Fibroblast of lung (primary cell): Measurements from ENCODE around the gene PRUNE2. TPM values are rescaled to one million over a fixed set of nuclear protein-coding genes. Genes with fewer than 3 reads are reported as not detected.

Experiments used
- DNase-seq, 2 donors: peaks; one replicate each; pipeline versions ENCODE4 v3.0.0 to v3.0.0-alpha.2; 2010; ENCODE audit warnings: low read depth in 2 of 2
- H2AFZ ChIP-seq: 2 replicates; pipeline ENCODE4 v1.5.1; 2012; ENCODE audit warnings: low read length, control low read depth, inconsistent platforms
- H3K27ac ChIP-seq: 2 replicates; pipeline ENCODE4 v1.5.1; 2011; ENCODE audit warnings: low read length, control low read depth; ENCODE audit not compliant: insufficient read depth
- H3K27me3 ChIP-seq: 2 replicates; pipeline ENCODE4 v1.5.1; 2011; ENCODE audit warnings: mild to moderate bottlenecking, low read length; ENCODE audit not compliant: control insufficient read depth, insufficient read depth
- H3K36me3 ChIP-seq: 2 replicates; pipeline ENCODE4 v1.5.1; 2011; ENCODE audit warnings: low read length; ENCODE audit not compliant: control insufficient read depth, insufficient read depth
- H3K4me1 ChIP-seq: 2 replicates; pipeline ENCODE4 v1.5.1; 2011; ENCODE audit warnings: low read length; ENCODE audit not compliant: control insufficient read depth, insufficient read depth; ENCODE audit errors: extremely low read depth
- H3K4me2 ChIP-seq: 2 replicates; pipeline ENCODE4 v1.5.1; 2011; ENCODE audit warnings: low read length, control low read depth; ENCODE audit not compliant: insufficient read depth; ENCODE audit errors: extremely low read depth
- H3K4me3 ChIP-seq, 4 experiments: fragments of 200-600 bp in 1 of 4; sonication (generic) in 1 of 4; replicated peaks in 1 of 4; 2 replicates each; pipeline ENCODE4 v1.5.1; 2011 to 2016; ENCODE audit warnings: low read length in 4 of 4, low read depth in 3 of 4, mild to moderate bottlenecking in 3 of 4, control low read depth in 2 of 4, inconsistent platforms in 1 of 4, mixed read lengths in 1 of 4; ENCODE audit not compliant: insufficient read depth in 1 of 4; ENCODE audit errors: control extremely low read depth in 1 of 4
- H3K79me2 ChIP-seq: 2 replicates; pipeline ENCODE4 v1.5.1; 2012; ENCODE audit warnings: mild to moderate bottlenecking, low read length, inconsistent platforms; ENCODE audit not compliant: control insufficient read depth, insufficient read depth
- H3K9ac ChIP-seq: 2 replicates; pipeline ENCODE4 v1.5.1; 2011; ENCODE audit warnings: mild to moderate bottlenecking, low read length, control low read depth; ENCODE audit not compliant: insufficient read depth
- H3K9me3 ChIP-seq: 2 replicates; pipeline ENCODE4 v1.5.1; 2012; ENCODE audit warnings: low read depth, low read length; ENCODE audit not compliant: control insufficient read depth, insufficient read depth
- H4K20me1 ChIP-seq: 2 replicates; pipeline ENCODE4 v1.5.1; 2011; ENCODE audit warnings: low read length; ENCODE audit not compliant: control insufficient read depth, insufficient read depth; ENCODE audit errors: extremely low read depth
- EZH2 ChIP-seq: IDR thresholded peaks from 2 replicates; pipeline ENCODE4 v1.5.1; 2012; ENCODE audit warnings: low read length, control low read depth, mild to moderate bottlenecking; ENCODE audit errors: missing control alignments
- polyA plus RNA-seq, 2 donors: library from polyadenylated mRNA; depleted of rRNA in 1 of 2; stranded (reverse) in 1 of 2; unstranded in 1 of 2; fragments of >200 nt; gene quantifications; 2 replicates each; pipeline ENCODE4 v1.2.1, GENCODE V29; 2011 to 2012; ENCODE audit warnings: missing spikeins in 1 of 2
- total RNA-seq: library from RNA; depleted of rRNA; stranded (reverse); fragments of >200 nt; gene quantifications from 2 replicates; pipeline ENCODE4 v1.2.1, GENCODE V29; 2014
- TF ChIP-seq, protein P1 (sequence below), 2 donors: IDR thresholded peaks in 1 of 2; conservative IDR thresholded peaks in 1 of 2; 1 replicate in 1 of 2; 2 replicates in 1 of 2; pipeline ENCODE4 v1.5.1; 2011 to 2012; ENCODE audit warnings: low read length in 2 of 2, control low read depth in 1 of 2, inconsistent platforms in 1 of 2, low read depth in 1 of 2, mild to moderate bottlenecking in 1 of 2

The PRUNE2 gene
- total and polyA plus RNA-seq, 2 donors (not counting 1 experiment from before 2014, with no cell fraction given) = 5.4 to 95.6 TPM

DNA sequence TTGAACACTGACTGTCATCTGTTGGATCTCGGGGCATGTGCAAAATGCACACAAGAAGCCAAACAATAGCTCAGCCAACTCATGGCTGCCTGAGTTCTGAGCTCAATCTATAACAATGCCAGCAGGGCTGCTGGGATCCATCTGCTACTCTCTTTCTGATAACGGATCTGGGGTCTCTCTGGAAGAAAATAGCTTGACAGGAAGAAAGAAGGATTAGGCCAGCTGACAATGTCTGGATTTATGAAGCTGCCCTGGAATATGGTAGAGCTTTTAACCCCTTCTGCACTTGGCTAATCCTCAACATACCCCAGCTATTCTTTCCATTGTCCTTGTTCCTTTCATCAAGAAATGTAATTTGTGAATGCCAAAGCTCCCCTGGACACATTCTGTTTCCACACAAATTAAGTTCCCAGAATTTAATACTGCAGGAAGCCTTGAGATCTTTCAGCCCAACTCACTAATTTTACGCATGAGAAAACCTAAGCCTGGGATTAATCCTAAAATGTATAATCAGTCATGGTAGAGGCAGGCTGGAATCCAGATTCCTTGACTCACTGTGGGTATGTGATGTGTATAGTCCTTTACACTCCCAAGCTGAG lies 204.4 kb downstream of the PRUNE2 start:
- Histone ChIP-seq H3K9me3 (no peaks in the 10 kb centered on the region), H3K4me2 (no peak overlapping the region), H3K4me3 (no peak overlapping the region), H3K27me3 (peaks cover under 1% of the 10 kb centered on the region), H3K27ac (no peak overlapping the region), H4K20me1 (no peaks in the 10 kb centered on the region), H3K36me3 (no peaks in the 10 kb centered on the region), H3K79me2 (no peaks in the 10 kb centered on the region), H2AFZ (no peak overlapping the region), H3K9ac (no peak overlapping the region), H3K4me1 (no peaks in the 10 kb centered on the region)
- peak in 1 of 2 donors; percentile 92 for DNase-seq
- TF ChIP-seq EZH2 = no peak
- TF ChIP-seq, protein P1, sequence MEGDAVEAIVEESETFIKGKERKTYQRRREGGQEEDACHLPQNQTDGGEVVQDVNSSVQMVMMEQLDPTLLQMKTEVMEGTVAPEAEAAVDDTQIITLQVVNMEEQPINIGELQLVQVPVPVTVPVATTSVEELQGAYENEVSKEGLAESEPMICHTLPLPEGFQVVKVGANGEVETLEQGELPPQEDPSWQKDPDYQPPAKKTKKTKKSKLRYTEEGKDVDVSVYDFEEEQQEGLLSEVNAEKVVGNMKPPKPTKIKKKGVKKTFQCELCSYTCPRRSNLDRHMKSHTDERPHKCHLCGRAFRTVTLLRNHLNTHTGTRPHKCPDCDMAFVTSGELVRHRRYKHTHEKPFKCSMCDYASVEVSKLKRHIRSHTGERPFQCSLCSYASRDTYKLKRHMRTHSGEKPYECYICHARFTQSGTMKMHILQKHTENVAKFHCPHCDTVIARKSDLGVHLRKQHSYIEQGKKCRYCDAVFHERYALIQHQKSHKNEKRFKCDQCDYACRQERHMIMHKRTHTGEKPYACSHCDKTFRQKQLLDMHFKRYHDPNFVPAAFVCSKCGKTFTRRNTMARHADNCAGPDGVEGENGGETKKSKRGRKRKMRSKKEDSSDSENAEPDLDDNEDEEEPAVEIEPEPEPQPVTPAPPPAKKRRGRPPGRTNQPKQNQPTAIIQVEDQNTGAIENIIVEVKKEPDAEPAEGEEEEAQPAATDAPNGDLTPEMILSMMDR (conservative IDR thresholded peaks at IDR 0.05 in 1 of 2, IDR thresholded peaks at IDR 0.05 in 1 of 2; ENCODE audit: low read depth in 1 of 2, low read length in 2 of 2) = no peak

DNA sequence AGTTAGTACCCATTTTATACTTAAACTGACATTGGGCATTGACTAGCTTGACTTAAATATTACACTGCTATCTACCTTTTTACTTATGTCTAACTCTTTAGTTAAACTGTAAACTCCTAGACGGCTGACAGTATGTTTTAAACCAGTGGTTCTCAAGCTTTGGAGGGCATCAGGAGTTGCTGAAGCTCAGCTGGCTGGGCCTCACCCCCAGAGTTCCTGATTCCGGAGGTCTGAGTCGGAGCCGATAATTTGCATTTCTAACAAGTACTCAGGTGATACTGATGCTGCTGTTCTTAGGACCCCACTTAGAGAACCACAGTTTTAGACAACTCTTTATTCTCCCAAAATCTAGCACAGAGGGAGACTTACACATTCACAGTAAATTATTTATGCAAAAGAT lies 205.0 kb downstream of the PRUNE2 start:
- H3K79me2 ChIP-seq = no peaks in the 10 kb centered on the region
- no peak overlapping the region for H3K4me3 ChIP-seq
- no peaks in the 10 kb centered on the region for H3K36me3 ChIP-seq
- no peaks in the 10 kb centered on the region for H4K20me1 ChIP-seq
- no peak overlapping the region for H3K9ac ChIP-seq
- H3K4me1 ChIP-seq = no peaks in the 10 kb centered on the region
- H3K4me2 ChIP-seq = no peak overlapping the region
- H3K9me3 ChIP-seq = no peaks in the 10 kb centered on the region
- H2AFZ ChIP-seq = no peak overlapping the region
- TF ChIP-seq, protein P1 (conservative IDR thresholded peaks at IDR 0.05 in 1 of 2, IDR thresholded peaks at IDR 0.05 in 1 of 2; ENCODE audit: low read depth in 1 of 2, low read length in 2 of 2) = no peak
- TF ChIP-seq EZH2 = no peak
- no peak for DNase-seq
- H3K27ac ChIP-seq = no peak overlapping the region
- no peaks in the 10 kb centered on the region for H3K27me3 ChIP-seq

DNA sequence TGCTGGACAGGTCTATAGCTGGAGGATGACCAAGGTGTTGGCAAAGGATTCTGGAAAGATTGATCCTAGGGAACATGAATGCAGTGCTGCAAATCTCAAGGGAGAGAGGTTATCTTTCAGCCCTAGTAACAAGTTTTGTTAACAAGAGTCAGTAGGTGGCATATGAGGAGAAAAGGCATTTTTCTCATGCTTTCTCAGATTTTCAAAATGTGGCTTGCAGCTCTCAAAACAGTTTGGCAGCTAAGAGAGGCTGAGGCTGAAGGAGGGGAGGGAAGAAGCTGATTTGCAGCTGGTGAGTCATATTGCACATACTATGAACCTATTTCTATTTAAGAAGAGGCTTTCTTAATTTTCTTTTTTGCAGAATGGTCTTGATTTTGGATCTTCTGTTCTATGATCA lies 205.9 kb downstream of the PRUNE2 start:
- Histone ChIP-seq H2AFZ (no peak overlapping the region), H3K4me2 (no peak overlapping the region), H3K27me3 (no peaks in the 10 kb centered on the region), H3K4me1 (no peaks in the 10 kb centered on the region), H3K36me3 (no peaks in the 10 kb centered on the region), H3K4me3 (no peak overlapping the region), H3K9me3 (no peaks in the 10 kb centered on the region), H3K79me2 (no peaks in the 10 kb centered on the region), H3K27ac (no peak overlapping the region), H4K20me1 (no peaks in the 10 kb centered on the region), H3K9ac (no peak overlapping the region)
- peak; percentile 75 to 90 for DNase-seq
- TF ChIP-seq, protein P1 (conservative IDR thresholded peaks at IDR 0.05 in 1 of 2, IDR thresholded peaks at IDR 0.05 in 1 of 2; ENCODE audit: low read depth in 1 of 2, low read length in 2 of 2) = peak in 1 of 2 donors; percentile 19
- TF ChIP-seq EZH2 = no peak
